ENCODE results near the gene TRMT44.

The TRMT44 gene

GRCh38 chr4:8438743-8439142, 1.8 kb upstream of the TRMT44 start:
- DNase-seq: no peak

DNA sequence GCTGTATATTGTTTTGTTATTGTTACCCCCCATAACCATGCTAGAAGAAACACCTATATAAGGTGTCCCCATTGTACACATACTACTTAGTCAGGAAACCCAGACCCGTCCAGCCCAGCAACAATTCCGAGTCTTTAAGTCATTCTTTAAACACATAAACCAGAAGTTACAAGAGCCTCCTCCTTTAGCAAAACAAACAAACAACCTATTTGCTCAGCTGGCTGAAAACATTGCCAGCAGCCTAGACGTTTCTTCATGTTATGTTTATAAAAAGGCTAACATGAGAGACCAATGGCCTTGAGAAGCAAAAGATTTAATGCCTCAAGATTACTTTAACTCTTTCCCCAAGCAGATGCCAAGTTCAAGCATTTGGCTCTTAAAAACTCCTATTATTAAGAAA, 1.4 kb upstream of the TRMT44 start:
- no peak for DNase-seq

DNA sequence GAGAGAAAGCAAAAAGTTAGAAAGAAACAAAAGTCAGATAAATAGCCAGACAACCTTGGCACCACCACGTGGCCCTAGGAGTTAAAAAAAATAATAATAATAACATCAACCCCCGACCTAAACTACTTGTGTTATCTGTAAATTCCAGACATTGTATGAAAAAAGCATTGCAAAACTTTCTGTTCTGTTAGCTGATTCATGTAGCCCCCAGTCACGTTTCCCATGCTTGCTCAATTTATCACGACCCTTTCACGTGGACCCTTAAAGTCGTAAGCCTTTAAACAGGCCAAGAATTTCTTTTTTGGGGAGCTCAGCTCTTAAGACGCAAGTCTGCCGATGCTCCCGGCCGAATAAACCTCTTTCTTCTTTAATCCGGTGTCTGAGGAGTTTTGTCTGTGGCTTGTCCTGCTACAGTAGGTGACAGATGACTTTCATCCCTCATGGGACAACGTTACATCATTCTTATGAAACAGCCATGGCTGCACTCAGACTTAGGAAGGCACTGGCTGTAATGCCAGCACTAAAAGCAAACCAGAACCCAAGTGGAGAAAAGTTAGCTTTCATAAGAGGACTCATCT, 574 bp upstream of the TRMT44 start:
- DNase-seq: no peak

DNA sequence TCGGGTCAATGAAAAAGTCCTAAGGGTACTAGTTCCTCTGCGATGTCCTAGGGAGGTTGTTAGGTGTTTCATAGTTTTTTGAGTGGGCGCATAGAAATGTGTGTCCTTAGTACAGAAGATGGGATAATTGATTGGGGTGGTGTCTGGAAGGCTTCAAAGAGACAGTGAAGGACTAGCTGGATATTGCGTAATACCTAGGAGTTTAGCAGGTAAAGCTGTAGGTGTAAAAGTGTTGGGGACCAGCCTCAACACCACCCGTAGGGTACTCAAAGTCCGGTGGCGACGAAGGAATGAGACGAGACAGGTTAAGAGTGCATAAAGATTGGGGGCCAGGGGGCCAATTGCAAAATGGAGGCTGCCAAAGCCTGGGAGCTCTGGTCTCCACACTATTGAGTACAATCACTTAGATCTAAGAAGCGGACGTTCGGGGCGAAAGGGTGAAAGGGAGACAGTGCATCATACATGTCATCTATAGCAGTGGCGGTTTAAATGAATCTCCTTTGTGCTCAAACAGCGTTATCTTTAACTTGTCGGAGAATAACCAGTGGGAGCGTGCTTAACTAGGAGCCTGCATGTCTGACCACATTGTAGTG, 1.0 kb downstream of the TRMT44 start:
- no peak for DNase-seq

DNA sequence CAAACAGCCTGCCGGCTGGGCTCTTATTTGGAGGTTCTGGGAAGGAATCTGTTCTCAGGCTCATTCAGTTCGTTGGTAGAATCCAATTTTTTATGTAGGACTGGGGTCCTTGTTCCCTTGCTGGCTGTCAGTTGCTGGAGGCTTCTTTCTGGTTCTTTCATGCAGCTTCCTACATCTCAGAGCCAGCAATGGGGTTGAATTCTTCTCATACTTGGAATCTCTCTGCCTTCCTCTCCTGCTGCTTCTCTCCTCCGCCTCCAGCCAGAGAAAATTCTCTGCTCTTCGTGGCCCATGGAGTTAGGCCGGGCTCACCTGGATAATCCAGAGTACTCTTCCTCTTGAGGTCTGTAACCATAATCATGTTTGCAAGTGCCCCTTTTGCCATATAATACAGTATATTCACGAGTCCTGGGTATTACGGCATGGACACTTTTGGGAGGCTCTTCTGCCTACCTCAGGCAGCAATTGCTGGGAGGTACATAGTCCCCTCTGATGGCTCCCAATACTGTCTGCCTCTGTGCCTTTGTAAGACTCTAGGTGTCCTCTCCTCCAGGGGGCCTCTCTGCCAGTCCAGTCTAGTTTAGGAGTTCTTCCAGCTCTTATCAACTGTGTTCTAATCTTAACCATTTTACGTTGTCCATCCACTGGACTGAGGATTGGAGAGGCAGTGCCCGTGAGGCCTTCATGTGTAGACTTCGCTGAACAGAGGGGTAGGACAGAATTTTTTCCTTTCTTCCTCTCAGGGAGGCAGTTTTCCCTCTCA, 2.2 kb downstream of the TRMT44 start:
- DNase-seq: no peak

- DNase-seq: no peak
Observed at GRCh38 chr4:8443801-8444200, 3.2 kb downstream of the TRMT44 start.

DNA sequence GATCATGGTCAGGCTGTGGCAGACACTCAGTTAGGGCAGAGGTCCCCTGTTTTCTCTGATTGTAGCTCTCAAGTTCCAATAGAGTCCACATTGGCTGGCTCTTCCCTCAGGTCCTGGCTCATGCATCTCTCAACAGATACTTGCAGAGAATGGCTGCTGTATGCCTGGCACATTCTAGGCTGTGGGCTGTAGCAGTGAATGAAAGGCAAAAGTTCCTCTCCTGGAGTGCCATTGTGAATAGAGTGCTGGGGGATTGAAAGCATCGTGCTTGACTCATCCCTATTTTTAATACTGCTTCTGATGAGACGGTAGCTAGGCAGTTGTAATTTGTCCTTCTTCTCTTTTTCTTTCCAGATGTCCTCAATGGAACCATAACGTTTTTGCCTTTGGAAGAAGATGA, 5.5 kb downstream of the TRMT44 start:
- no peak for DNase-seq

GRCh38 chr4:8451440-8452182, 11.0 kb downstream of the TRMT44 start:
- DNase-seq: no peak

DNA sequence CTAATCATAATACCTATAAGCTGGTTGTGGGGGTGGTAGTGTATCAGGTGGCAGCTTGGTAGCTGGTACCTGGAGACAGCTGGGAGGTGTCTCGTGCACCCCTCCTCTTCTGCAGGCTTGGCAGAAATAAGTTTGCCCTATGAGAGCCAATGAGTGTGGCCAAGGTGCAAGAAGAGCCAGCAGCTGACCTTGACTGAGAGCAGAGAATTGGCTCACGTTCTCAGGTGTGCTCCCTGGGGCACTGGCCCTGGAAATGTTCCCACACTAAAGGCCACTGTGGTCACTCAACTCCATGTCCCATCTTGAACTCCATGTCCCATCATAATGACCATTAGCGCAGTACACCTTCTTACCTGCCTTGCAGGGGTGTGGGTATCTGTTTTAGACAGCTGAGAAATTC, 13.4 kb downstream of the TRMT44 start:
- DNase-seq: no peak

DNA sequence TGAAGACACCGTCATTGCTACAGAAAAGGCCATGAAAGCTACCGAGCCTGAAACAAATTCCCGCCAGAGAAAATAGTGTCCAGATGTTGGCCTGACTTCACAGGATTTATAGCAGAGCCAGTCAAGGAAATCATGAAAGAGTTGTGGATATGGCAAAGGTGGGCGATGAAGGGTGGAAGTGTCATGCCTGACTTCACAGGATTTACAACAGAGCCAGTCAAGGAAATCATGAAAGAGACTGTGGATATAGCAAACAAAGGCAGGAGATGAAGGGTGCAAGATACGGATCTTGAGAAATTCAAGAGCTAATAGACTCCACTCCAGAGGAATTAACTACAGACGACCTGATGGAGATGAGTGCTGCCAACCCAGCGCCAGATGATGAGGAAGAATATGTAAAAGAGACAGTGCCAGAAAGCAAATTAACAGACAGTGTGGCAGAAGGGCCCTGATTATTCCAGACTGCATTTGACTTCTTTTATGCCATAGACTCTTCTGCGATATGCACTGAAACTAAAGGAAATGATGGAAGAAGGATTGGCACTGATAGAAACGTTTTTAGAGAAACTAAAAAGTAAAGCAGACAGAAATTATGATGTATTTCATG, 17.2 kb downstream of the TRMT44 start:
- DNase-seq: no peak

DNA sequence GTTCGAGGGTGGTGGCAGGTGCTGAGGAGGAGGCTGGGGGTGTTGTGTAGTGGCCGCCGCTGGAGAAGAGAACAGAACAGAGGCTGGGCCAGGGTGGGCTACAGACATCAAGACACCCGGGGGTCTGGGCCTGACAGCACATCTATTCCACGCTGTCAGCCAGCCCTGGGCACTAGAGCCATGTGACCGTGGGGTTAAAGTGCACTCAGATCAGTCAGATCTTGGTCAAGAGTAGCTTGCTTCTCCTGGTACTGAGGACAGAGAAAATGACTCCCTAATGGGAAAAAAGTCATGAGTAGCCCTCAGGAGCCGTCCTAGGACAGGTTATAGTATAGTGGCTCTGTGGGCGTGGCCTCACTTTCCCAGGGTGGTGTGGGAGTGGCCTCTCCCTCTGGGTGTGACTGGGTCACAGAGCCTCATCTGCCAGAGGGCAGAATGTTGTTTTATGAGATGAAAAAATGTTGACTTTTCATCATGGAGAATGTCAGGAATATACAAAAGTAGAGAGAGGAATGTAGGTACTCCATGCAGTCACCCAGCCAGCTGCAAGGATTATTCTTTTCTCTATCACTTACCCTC, 19.4 kb downstream of the TRMT44 start:
- no peak for DNase-seq

DNA sequence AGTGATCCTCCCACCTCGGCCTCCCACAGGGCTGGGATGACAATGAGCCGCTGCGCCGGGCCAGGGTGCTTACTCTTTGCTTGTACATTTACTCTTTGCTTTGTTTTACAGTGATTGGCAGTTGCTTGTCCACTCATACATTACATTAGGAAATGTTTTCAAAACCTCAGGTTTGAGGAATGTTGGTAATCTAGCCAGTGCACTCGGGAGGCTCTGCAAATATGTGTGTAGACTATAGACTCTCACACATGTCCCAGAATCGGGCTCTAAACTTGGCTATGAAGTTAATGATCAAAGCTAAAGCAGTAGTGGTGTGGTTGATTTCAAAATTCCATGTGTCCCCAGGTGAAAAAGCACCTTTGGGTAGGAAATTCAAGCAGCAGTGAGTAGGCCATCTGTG, 20.5 kb downstream of the TRMT44 start:
- DNase-seq: no peak

DNA sequence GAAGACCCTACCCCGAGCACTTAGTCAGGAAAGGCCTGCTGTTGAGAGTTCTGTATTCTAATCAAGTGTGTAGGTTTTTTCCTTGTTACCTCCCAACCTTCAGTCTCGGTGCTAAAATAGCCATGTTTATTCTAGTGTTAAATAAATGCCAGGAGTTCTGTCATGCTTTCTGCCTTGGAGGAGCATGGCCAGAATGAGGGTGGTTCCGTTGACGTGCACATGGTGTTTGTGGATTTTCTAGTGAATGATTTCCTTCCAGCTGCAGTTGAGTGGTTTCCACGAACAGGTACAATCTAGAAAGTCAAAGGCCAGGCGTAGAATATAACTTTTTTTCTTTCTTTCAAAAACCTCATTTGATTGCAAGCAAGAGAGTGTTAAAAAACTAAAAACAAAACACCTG, 21.0 kb downstream of the TRMT44 start:
- no peak for DNase-seq

- no peak for DNase-seq
Observed at GRCh38 chr4:8463811-8464210, 23.2 kb downstream of the TRMT44 start.

GRCh38 chr4:8464381-8464780, 23.8 kb downstream of the TRMT44 start:
- DNase-seq: no peak

DNA sequence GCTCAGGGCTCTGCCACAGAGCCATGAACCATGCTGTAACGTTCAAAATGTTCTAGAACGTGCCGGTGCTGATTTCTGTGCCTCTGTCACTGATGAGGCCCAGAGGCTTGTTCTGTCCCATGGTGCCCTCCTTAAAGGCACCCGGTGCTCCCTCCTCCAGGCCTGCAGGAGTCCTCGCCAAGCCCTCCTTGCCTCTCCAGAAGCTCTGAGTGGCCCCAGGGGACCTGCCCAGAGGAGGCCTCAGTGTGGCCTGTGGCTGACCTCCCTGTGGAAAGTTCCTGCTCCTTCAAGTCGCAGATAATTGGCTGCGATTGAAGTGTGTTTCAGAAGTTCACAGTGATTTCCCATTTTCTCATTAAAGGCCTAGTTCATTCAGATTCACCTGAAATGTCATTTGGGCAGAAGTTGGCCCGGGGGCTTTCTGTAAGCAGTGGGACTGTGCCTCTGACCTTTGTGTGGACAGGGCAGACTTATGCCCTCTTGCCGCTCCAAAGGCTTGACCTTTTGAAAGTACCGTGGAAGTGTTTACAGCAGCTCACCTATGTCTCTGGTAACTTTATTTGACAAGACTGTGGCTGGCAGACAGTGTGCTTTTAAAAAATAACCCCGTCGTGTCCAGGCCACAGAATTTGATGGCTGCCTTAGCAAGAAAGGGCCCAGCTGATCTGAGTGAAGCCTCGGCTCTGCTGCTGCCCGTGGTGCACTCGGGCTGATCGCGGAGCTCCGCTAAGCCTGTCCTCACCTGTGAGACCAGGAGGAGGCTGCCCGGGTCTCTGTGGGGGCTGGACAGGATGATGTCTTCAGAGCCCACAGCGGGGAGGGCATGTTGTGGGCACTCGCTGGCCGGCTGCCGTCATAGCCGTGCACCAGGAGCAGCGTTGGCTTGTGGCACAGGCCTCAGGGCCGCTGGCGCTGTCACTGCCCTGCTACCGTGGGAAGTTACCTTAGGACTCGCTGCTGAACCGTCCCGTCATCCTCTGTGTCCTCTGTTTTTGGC, 25.3 kb downstream of the TRMT44 start:
- DNase-seq: no peak

- no peak for DNase-seq
Observed at GRCh38 chr4:8467016-8467415, 26.4 kb downstream of the TRMT44 start.

DNA sequence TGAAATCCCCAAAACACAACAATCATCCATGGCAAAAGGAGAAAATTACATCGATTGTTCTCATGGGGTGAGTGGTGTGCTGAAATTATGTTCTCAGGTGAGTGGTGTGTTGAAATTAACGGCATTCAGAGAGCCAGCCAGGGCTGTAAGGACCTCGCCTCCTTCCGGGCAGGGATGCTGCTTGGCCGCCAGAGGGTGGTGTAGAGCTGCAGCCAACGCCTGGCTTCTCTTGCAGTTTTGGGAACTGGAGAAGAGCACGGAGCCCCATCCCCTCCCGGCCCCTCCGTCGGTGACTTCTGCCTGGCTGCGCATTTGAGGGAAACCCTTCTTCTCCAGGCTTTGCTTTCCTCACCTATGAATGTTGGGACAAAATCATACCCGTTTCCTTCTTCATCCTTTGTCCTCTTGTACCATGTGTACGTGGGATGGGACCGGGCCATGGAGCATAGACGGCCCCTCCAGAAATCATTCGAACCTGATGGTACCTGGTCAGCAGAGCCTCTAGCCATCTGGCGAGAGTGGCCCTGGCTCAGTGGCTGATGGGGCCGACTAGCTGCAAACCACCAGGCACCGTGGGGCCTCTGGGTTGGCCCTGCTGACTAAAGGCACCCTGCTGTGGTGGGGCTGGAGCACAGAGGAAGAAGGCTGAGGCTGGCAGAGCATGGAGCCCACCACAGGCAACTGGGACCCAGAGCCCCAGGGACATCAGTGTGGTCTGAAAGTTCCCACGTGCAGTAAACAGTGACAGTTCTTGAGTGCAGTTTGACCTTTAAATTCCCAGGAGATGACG, 28.4 kb downstream of the TRMT44 start:
- DNase-seq: peak; percentile 7

- DNase-seq: no peak
Observed at GRCh38 chr4:8469550-8469949, 29.0 kb downstream of the TRMT44 start.

DNA sequence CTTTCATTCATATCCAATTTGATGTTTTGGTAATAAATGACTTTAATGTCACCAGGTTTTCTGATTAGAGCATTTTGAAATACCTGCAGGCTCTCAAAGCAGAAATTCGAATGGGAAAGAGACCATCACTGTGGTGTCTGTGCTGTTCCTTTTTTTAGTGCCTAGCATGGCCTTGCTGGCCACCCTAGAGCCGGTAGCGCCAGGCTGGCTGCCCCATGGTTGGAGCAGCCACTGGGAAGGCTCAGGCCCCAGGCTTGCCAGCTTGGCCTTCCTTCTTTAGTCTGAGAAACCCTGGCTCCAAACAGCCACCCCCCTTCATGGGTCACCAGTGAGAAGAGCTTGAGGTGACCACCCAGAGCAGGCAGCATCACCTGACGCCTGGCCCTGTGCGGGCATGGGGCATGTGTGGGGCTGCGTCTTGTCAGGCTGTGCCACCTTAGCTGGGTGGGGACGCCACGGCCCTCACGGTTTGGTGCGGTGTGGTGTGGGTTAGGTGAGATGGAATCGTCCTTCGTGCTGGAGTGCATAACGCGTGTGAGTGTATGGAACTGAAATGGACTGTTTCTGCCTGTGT, 30.0 kb downstream of the TRMT44 start:
- no peak for DNase-seq
